ES-I3 (cell line): ENCODE measurements around the gene AQP1.

ENCODE experiments used
- H3K36me3 ChIP-seq: 2 replicates; pipeline ENCODE4 v1.6.1; 2013; ENCODE audit warnings: mild to moderate bottlenecking, low read length, control low read depth, moderate library complexity; ENCODE audit not compliant: insufficient read depth
- H3K4me1 ChIP-seq: 2 replicates; pipeline ENCODE4 v1.6.1; 2013; ENCODE audit warnings: mild to moderate bottlenecking, control low read depth, low read length; ENCODE audit not compliant: insufficient read depth
- H3K9ac ChIP-seq: 2 replicates; pipeline ENCODE4 v1.6.1; 2013; ENCODE audit warnings: low read depth, mild to moderate bottlenecking, low read length, moderate library complexity
- H3K9me3 ChIP-seq: 2 replicates; pipeline ENCODE4 v1.6.1; 2013; ENCODE audit warnings: mild to moderate bottlenecking, low read length, moderate library complexity; ENCODE audit not compliant: control insufficient read depth, insufficient read depth

Gene AQP1

GRCh38 chr7:30906515-30907240 lies 5.0 kb upstream of the AQP1 start:
- Histone ChIP-seq H3K9ac (no peak overlapping the region), H3K4me1 (no peaks in the 10 kb centered on the region; the same call in 1 of the 2 replicates), H3K36me3 (no peaks in the 10 kb centered on the region), H3K9me3 (no peaks in the 10 kb centered on the region)

GRCh38 chr7:30907527-30908267 lies 4.0 kb upstream of the AQP1 start:
- Histone ChIP-seq H3K9me3 (no peaks in the 10 kb centered on the region), H3K4me1 (no peaks in the 10 kb centered on the region; the same call in 1 of the 2 replicates), H3K9ac (no peak overlapping the region), H3K36me3 (no peaks in the 10 kb centered on the region)

GRCh38 chr7:30908681-30909080 lies 3.0 kb upstream of the AQP1 start:
- no peak overlapping the region for H3K9ac ChIP-seq
- H3K9me3 ChIP-seq = no peaks in the 10 kb centered on the region
- H3K36me3 ChIP-seq = no peaks in the 10 kb centered on the region
- H3K4me1 ChIP-seq = no peaks in the 10 kb centered on the region; the same call in 1 of the 2 replicates

GRCh38 chr7:30909431-30909830 lies 2.2 kb upstream of the AQP1 start:
- Histone ChIP-seq H3K9ac (no peak overlapping the region), H3K9me3 (no peaks in the 10 kb centered on the region), H3K36me3 (no peaks in the 10 kb centered on the region), H3K4me1 (no peaks in the 10 kb centered on the region; the same call in 1 of the 2 replicates)

GRCh38 chr7:30910411-30911073 lies 1.1 kb upstream of the AQP1 start:
- no peaks in the 10 kb centered on the region for H3K36me3 ChIP-seq
- H3K9me3 ChIP-seq = no peaks in the 10 kb centered on the region
- H3K9ac ChIP-seq = no peak overlapping the region
- no peaks in the 10 kb centered on the region; the same call in 1 of the 2 replicates for H3K4me1 ChIP-seq

- no peaks in the 10 kb centered on the region for H3K9me3 ChIP-seq
- no peaks in the 10 kb centered on the region; the same call in 1 of the 2 replicates for H3K4me1 ChIP-seq
- no peak overlapping the region for H3K9ac ChIP-seq
- no peaks in the 10 kb centered on the region for H3K36me3 ChIP-seq
Observed at GRCh38 chr7:30911133-30911532, 520 bp upstream of the AQP1 start.

GRCh38 chr7:30912021-30912730 lies 523 bp downstream of the AQP1 start:
- Histone ChIP-seq H3K4me1 (peaks cover 4% of the 10 kb centered on the region; the same call in 1 of the 2 replicates), H3K36me3 (no peaks in the 10 kb centered on the region), H3K9ac (no peak overlapping the region), H3K9me3 (no peaks in the 10 kb centered on the region)

GRCh38 chr7:30912731-30912985 lies 1.0 kb downstream of the AQP1 start:
- peaks cover 4% of the 10 kb centered on the region; the same call in 1 of the 2 replicates for H3K4me1 ChIP-seq
- H3K9me3 ChIP-seq = no peaks in the 10 kb centered on the region
- no peaks in the 10 kb centered on the region for H3K36me3 ChIP-seq
- no peak overlapping the region for H3K9ac ChIP-seq

GRCh38 chr7:30912986-30913811 lies 1.5 kb downstream of the AQP1 start:
- Histone ChIP-seq H3K4me1 (peaks cover 4% of the 10 kb centered on the region; the same call in 1 of the 2 replicates), H3K36me3 (no peaks in the 10 kb centered on the region), H3K9ac (no peak overlapping the region), H3K9me3 (no peaks in the 10 kb centered on the region)

GRCh38 chr7:30913821-30914515 lies 2.3 kb downstream of the AQP1 start:
- Histone ChIP-seq H3K9me3 (no peaks in the 10 kb centered on the region), H3K36me3 (no peaks in the 10 kb centered on the region), H3K9ac (no peak overlapping the region), H3K4me1 (peaks cover 4% of the 10 kb centered on the region; the same call in 1 of the 2 replicates)

- H3K9me3 ChIP-seq = no peaks in the 10 kb centered on the region
- peaks cover 4% of the 10 kb centered on the region; the same call in 1 of the 2 replicates for H3K4me1 ChIP-seq
- H3K9ac ChIP-seq = no peak overlapping the region
- H3K36me3 ChIP-seq = no peaks in the 10 kb centered on the region
Observed at GRCh38 chr7:30914596-30914995, 2.9 kb downstream of the AQP1 start.

GRCh38 chr7:30915005-30915601 lies 3.5 kb downstream of the AQP1 start:
- Histone ChIP-seq H3K36me3 (no peaks in the 10 kb centered on the region), H3K4me1 (peaks cover 4% of the 10 kb centered on the region; the same call in 1 of the 2 replicates), H3K9me3 (no peaks in the 10 kb centered on the region), H3K9ac (no peak overlapping the region)

- Histone ChIP-seq H3K9me3 (no peaks in the 10 kb centered on the region), H3K36me3 (no peaks in the 10 kb centered on the region), H3K9ac (no peak overlapping the region), H3K4me1 (peaks cover 5% of the 10 kb centered on the region; the same call in 1 of the 2 replicates)
Observed at GRCh38 chr7:30915751-30916150, 4.1 kb downstream of the AQP1 start.
